ENCODE data around the gene DCAF5.

The DCAF5 gene

GRCh38 chr14:69004731-69005431 is 148.0 kb downstream of the DCAF5 start:
- DNase-seq = no peak

- DNase-seq = no peak
Observed at GRCh38 chr14:69003626-69004025, 149.3 kb downstream of the DCAF5 start.

GRCh38 chr14:69002069-69002468 is 150.8 kb downstream of the DCAF5 start:
- no peak for DNase-seq

GRCh38 chr14:69001375-69001774 is 151.5 kb downstream of the DCAF5 start:
- no peak for DNase-seq
